GM23338 (cell line): ENCODE results near the gene MS4A4A. TPM values are rescaled to one million over a fixed set of nuclear protein-coding genes. Genes with fewer than 3 reads are reported as not detected.

Source experiments
- ATAC-seq: fragments of 200-7000 bp; cut with Tn5 transposase; 3 replicates; pipeline ENCODE4 v1.9.1; 2020
- DNase-seq: peaks from one replicate; pipeline ENCODE4 v3.0.0-alpha.2; 2015; ENCODE audit warnings: low spot score
- H2AFZ ChIP-seq: fragments of 200-600 bp; sonication (generic); 2 replicates; pipeline ENCODE4 v1.8.0; 2016; ENCODE audit warnings: antibody characterized with exemption, mild to moderate bottlenecking, moderate library complexity
- H3F3A ChIP-seq: fragments of 200-600 bp; sonication (generic); replicated peaks from 2 replicates; pipeline ENCODE4 v1.8.0; 2017; ENCODE audit warnings: antibody characterized with exemption, mixed run types, low read depth
- H3K27ac ChIP-seq: fragments of 200-600 bp; sonication (generic); 2 replicates; pipeline ENCODE4 v1.6.1; 2016; ENCODE audit warnings: low read depth
- H3K27me3 ChIP-seq: fragments of 200-600 bp; sonication (generic); 2 replicates; pipeline ENCODE4 v1.8.0; 2016; ENCODE audit warnings: mild to moderate bottlenecking, mixed run types, moderate library complexity; ENCODE audit not compliant: insufficient read depth
- H3K36me3 ChIP-seq: fragments of 200-600 bp; sonication (generic); 2 replicates; pipeline ENCODE4 v1.8.0; 2016; ENCODE audit warnings: mild to moderate bottlenecking; ENCODE audit not compliant: insufficient read depth
- H3K4me1 ChIP-seq: fragments of 200-600 bp; sonication (generic); 2 replicates; pipeline ENCODE4 v1.8.0; 2016; ENCODE audit warnings: mild to moderate bottlenecking, moderate library complexity; ENCODE audit not compliant: insufficient read depth
- H3K4me2 ChIP-seq: fragments of 200-600 bp; sonication (generic); 2 replicates; pipeline ENCODE4 v1.7.1; 2017; ENCODE audit warnings: mixed run types
- H3K4me3 ChIP-seq: fragments of 200-600 bp; sonication (generic); 2 replicates; pipeline ENCODE4 v1.6.1; 2016; ENCODE audit warnings: mixed run types
- H3K79me2 ChIP-seq: fragments of 200-600 bp; sonication (generic); replicated peaks from 2 replicates; pipeline ENCODE4 v1.8.0; 2017; ENCODE audit warnings: mild to moderate bottlenecking; ENCODE audit not compliant: insufficient read depth
- H3K9me2 ChIP-seq: fragments of 200-600 bp; sonication (generic); 2 replicates; pipeline ENCODE4 v1.8.0; 2017; ENCODE audit not compliant: insufficient read depth
- H4K20me1 ChIP-seq: fragments of 200-600 bp; sonication (generic); replicated peaks from 2 replicates; pipeline ENCODE4 v1.8.0; 2017; ENCODE audit warnings: mild to moderate bottlenecking; ENCODE audit not compliant: insufficient read depth
- H3K27ac Mint-ChIP-seq: 2 replicates; pipeline ENCODE4 v1.8.0; 2020; ENCODE audit warnings: inconsistent platforms, mild to moderate bottlenecking, moderate library complexity, mixed read lengths
- H3K27me3 Mint-ChIP-seq: 3 replicates; pipeline ENCODE4 v1.8.0; 2022; ENCODE audit warnings: low read depth, mild to moderate bottlenecking, moderate library complexity, mixed read lengths, inconsistent platforms; ENCODE audit not compliant: insufficient read depth, poor library complexity
- H3K36me3 Mint-ChIP-seq: 3 replicates; pipeline ENCODE4 v1.8.0; 2021; ENCODE audit warnings: low read depth, mild to moderate bottlenecking, inconsistent platforms, moderate library complexity, mixed read lengths
- H3K4me1 Mint-ChIP-seq: 3 replicates; pipeline ENCODE4 v1.8.0; 2020; ENCODE audit warnings: mild to moderate bottlenecking, inconsistent platforms, mixed read lengths
- H3K4me3 Mint-ChIP-seq: 3 replicates; pipeline ENCODE4 v1.8.0; 2021; ENCODE audit warnings: moderate library complexity, mild to moderate bottlenecking, inconsistent platforms, mixed read lengths
- H3K9me3 Mint-ChIP-seq: 3 replicates; pipeline ENCODE4 v1.8.0; 2020; ENCODE audit warnings: moderate library complexity, mild to moderate bottlenecking, inconsistent platforms, mixed read lengths
- CREB1 ChIP-seq: fragments of 250-450 bp; sonication (Bioruptor Pico); IDR thresholded peaks from 2 replicates; pipeline ENCODE4 v1.5.0; 2020; ENCODE audit warnings: low read depth, mild to moderate bottlenecking, moderate library complexity
- EZH2 ChIP-seq: fragments of 200-600 bp; sonication (generic); IDR thresholded peaks from one replicate; pipeline ENCODE4 v1.8.0; 2017; ENCODE audit warnings: antibody characterized with exemption, mild to moderate bottlenecking, low read depth; ENCODE audit not compliant: unreplicated experiment
- JUNB ChIP-seq: IDR thresholded peaks from one replicate; pipeline ENCODE4 v1.6.1; 2016; ENCODE audit warnings: antibody characterized with exemption; ENCODE audit not compliant: unreplicated experiment
- NANOG ChIP-seq: IDR thresholded peaks from 2 replicates; pipeline ENCODE4 v1.6.1; 2016; ENCODE audit warnings: antibody characterized with exemption, borderline replicate concordance
- POLR2AphosphoS5 ChIP-seq: IDR thresholded peaks from 2 replicates; pipeline ENCODE4 v1.6.1; 2016; ENCODE audit warnings: antibody characterized with exemption, low read depth
- STAT1 ChIP-seq: IDR thresholded peaks from one replicate; pipeline ENCODE4 v1.6.1; 2016; ENCODE audit warnings: antibody characterized with exemption; ENCODE audit not compliant: unreplicated experiment
- polyA plus RNA-seq: library from polyadenylated mRNA; unstranded; fragments of >200 nt; fragmentation: Nextera tagmentation; extraction: Ambion mirVana; gene quantifications from 2 replicates; pipeline ENCODE4 v1.2.1, GENCODE V29; 2016
- total RNA-seq: library from RNA; depleted of rRNA; stranded (reverse); fragments of >200 nt; shearing (Covaris generic); gene quantifications from 2 replicates; pipeline ENCODE4 v1.2.3, GENCODE V29; 2014
- TF ChIP-seq, protein P1 (sequence below): IDR thresholded peaks from 2 replicates; pipeline ENCODE4 v1.6.1; 2016; ENCODE audit warnings: antibody characterized with exemption
- TF ChIP-seq, protein P2 (sequence below): fragments of 250-450 bp; sonication (Bioruptor Pico); IDR thresholded peaks from 2 replicates; pipeline ENCODE4 v1.5.0; 2020; ENCODE audit warnings: mild to moderate bottlenecking, moderate library complexity

Gene MS4A4A
- total and polyA plus RNA-seq, 2 experiments from 2014 or later: not detected

DNA sequence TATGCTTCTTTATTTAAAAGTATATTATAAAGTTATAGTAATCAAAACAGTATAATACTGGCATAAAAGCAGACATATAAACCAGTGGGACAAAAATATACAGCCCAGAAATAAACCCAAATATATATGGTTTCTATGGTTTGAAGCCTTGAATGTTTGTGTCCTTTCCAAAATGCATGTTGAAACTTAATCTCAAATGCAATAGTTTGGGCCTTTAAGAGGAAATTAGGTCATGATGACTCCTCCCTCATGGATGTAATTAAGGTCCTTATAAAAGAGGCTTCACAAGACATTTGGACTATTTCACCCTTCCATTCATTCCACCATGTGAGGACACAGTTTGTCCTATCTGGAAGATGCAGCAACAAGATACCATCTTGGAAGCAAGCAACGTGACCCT, 46.5 kb downstream of the MS4A4A start, which contains the start of gene MS4A6E:
MS4A6E (plus strand) TSS at position 301 of the 400 bp plus-strand sequence. CDS start 7,641 bp downstream, outside the sequence.
- no peaks in the 10 kb centered on the region for H3K4me1 Mint-ChIP-seq
- Histone ChIP-seq H3K79me2 (no peaks in the 10 kb centered on the region), H3K9me2 (no peaks in the 10 kb centered on the region), H2AFZ (no peak within 1 kb of the TSS), H3F3A (no peaks in the 10 kb centered on the region), H3K36me3 (no peaks in the 10 kb centered on the region), H3K27ac (no peak within 1 kb of the TSS), H3K27me3 (no peaks in the 10 kb centered on the region), H3K4me2 (no peak within 1 kb of the TSS), H4K20me1 (no peaks in the 10 kb centered on the region), H3K4me3 (no peak within 1 kb of the TSS), H3K4me1 (no peaks in the 10 kb centered on the region)
- H3K4me3 Mint-ChIP-seq: no peak within 1 kb of the TSS
- H3K36me3 Mint-ChIP-seq: peaks cover 20% of the 10 kb centered on the region; the same call in 2 of the 3 replicates
- TF ChIP-seq JUNB (no peak), NANOG (no peak), CREB1 (no peak)
- TF ChIP-seq, protein P1, sequence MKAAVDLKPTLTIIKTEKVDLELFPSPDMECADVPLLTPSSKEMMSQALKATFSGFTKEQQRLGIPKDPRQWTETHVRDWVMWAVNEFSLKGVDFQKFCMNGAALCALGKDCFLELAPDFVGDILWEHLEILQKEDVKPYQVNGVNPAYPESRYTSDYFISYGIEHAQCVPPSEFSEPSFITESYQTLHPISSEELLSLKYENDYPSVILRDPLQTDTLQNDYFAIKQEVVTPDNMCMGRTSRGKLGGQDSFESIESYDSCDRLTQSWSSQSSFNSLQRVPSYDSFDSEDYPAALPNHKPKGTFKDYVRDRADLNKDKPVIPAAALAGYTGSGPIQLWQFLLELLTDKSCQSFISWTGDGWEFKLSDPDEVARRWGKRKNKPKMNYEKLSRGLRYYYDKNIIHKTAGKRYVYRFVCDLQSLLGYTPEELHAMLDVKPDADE: no peak
- TF ChIP-seq, protein P2, sequence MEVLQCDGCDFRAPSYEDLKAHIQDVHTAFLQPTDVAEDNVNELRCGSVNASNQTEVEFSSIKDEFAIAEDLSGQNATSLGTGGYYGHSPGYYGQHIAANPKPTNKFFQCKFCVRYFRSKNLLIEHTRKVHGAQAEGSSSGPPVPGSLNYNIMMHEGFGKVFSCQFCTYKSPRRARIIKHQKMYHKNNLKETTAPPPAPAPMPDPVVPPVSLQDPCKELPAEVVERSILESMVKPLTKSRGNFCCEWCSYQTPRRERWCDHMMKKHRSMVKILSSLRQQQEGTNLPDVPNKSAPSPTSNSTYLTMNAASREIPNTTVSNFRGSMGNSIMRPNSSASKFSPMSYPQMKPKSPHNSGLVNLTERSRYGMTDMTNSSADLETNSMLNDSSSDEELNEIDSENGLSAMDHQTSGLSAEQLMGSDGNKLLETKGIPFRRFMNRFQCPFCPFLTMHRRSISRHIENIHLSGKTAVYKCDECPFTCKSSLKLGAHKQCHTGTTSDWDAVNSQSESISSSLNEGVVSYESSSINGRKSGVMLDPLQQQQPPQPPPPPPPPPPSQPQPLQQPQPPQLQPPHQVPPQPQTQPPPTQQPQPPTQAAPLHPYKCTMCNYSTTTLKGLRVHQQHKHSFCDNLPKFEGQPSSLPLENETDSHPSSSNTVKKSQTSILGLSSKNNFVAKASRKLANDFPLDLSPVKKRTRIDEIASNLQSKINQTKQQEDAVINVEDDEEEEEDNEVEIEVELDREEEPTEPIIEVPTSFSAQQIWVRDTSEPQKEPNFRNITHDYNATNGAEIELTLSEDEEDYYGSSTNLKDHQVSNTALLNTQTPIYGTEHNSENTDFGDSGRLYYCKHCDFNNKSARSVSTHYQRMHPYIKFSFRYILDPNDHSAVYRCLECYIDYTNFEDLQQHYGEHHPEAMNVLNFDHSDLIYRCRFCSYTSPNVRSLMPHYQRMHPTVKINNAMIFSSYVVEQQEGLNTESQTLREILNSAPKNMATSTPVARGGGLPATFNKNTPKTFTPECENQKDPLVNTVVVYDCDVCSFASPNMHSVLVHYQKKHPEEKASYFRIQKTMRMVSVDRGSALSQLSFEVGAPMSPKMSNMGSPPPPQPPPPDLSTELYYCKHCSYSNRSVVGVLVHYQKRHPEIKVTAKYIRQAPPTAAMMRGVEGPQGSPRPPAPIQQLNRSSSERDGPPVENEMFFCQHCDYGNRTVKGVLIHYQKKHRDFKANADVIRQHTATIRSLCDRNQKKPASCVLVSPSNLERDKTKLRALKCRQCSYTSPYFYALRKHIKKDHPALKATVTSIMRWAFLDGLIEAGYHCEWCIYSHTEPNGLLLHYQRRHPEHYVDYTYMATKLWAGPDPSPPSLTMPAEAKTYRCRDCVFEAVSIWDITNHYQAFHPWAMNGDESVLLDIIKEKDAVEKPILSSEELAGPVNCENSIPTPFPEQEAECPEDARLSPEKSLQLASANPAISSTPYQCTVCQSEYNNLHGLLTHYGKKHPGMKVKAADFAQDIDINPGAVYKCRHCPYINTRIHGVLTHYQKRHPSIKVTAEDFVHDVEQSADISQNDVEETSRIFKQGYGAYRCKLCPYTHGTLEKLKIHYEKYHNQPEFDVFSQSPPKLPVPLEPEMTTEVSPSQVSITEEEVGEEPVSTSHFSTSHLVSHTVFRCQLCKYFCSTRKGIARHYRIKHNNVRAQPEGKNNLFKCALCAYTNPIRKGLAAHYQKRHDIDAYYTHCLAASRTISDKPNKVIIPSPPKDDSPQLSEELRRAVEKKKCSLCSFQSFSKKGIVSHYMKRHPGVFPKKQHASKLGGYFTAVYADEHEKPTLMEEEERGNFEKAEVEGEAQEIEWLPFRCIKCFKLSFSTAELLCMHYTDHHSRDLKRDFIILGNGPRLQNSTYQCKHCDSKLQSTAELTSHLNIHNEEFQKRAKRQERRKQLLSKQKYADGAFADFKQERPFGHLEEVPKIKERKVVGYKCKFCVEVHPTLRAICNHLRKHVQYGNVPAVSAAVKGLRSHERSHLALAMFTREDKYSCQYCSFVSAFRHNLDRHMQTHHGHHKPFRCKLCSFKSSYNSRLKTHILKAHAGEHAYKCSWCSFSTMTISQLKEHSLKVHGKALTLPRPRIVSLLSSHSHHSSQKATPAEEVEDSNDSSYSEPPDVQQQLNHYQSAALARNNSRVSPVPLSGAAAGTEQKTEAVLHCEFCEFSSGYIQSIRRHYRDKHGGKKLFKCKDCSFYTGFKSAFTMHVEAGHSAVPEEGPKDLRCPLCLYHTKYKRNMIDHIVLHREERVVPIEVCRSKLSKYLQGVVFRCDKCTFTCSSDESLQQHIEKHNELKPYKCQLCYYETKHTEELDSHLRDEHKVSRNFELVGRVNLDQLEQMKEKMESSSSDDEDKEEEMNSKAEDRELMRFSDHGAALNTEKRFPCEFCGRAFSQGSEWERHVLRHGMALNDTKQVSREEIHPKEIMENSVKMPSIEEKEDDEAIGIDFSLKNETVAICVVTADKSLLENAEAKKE (CRISPR knock-in tag): no peak
- H3K27ac Mint-ChIP-seq: no peak within 1 kb of the TSS
- peaks cover 42% of the 10 kb centered on the region for H3K9me3 Mint-ChIP-seq
- no peak for DNase-seq
- peaks cover 2% of the 10 kb centered on the region for H3K27me3 Mint-ChIP-seq
- no peak for ATAC-seq

DNA sequence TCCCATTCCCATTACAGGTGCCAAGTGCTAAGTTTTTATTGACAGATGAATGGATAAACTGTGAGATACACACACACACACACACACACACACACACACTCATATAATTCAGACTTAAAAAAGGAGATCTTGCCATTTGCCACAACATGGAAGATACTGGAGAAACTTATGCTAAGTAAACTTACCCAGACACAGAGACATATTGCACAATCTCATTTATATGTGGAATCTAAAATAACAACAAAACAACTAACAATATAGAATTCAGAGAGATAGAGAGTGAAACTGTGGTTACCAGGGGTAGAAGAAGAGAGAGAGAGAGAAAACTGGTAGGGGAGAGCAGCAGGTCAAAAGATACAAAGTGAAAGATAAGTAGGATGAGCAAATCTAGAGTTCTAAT, 48.0 kb downstream of the MS4A4A start:
- Histone ChIP-seq H3K36me3 (no peaks in the 10 kb centered on the region), H3K27me3 (no peaks in the 10 kb centered on the region), H3K4me1 (no peaks in the 10 kb centered on the region), H3K27ac (no peak overlapping the region), H4K20me1 (no peaks in the 10 kb centered on the region), H3F3A (no peaks in the 10 kb centered on the region), H3K4me3 (no peak overlapping the region), H3K4me2 (no peak overlapping the region), H3K9me2 (0 out of 2 replicates have a peak, but pooled peaks cover 4% of the 10 kb centered on the region), H3K79me2 (no peaks in the 10 kb centered on the region), H2AFZ (no peak overlapping the region)
- Mint-ChIP-seq H3K27ac (no peak overlapping the region), H3K4me3 (no peak overlapping the region), H3K27me3 (peaks cover 4% of the 10 kb centered on the region), H3K4me1 (no peaks in the 10 kb centered on the region), H3K36me3 (peaks cover 22% of the 10 kb centered on the region; the same call in 2 of the 3 replicates), H3K9me3 (peaks cover 39% of the 10 kb centered on the region)
- TF ChIP-seq EZH2 (no peak), POLR2AphosphoS5 (no peak), STAT1 (no peak), NANOG (no peak)
- ATAC-seq (no peak), DNase-seq (no peak)
